Measurements from ENCODE around the gene UBXN6.

- TF ChIP-seq CTCF (IDR thresholded peaks at IDR 0.05) (no peak), ZFX (IDR thresholded peaks at IDR 0.05; ENCODE audit: borderline replicate concordance) (no peak)
Observed at GRCh38 chr19:4492337-4493103, 34.9 kb upstream of the UBXN6 start.
